HG03342 (cell line): ENCODE data around the gene RIC8A.

Experiments
- ATAC-seq: cut with Tn5 transposase; IDR thresholded peaks from one replicate; pipeline ENCODE4 v1.9.1; 2021; ENCODE audit warnings: mild to moderate bottlenecking, moderate library complexity; ENCODE audit not compliant: unreplicated experiment

The RIC8A gene

DNA sequence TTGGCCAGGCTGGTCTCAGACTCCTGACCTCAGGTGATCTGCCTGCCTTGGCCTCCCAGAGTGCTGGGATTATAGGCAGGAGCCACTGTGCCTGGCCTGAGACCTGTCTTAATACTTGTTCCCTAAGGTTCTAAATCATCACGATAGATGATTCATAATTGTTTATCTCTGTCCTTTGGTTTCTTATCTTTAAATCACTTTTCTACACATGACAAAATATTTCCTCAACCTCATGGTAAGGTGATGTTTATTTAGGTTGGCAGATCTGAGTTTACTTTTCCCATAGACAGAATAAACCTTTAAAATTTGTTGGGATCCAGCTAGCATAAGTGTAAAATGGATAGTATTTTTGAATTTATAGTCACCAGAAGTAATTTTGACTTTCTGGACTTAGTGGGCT is 32.8 kb downstream of the RIC8A start:
- no peak for ATAC-seq

- ATAC-seq = no peak
Observed at GRCh38 chr11:241634-242033, 34.1 kb downstream of the RIC8A start.

DNA sequence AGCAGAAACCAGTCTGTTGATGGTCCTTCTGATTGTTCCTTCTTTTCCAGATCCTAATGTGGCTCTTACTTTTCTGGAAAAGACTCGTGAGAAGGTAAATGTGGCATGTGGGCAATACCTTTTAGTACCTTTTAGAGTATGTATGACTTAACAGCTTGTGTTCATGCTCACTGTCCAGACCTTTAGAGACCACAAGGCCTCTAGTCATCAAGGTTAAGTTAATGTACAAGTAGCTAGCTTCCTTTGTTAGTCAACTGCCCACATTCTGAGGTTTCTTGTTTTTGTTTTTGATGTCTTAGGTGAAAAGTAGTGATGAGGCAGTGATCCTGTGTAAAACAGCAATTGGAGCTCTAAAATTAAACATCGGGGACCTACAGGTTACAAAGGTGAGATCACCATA is 36.9 kb downstream of the RIC8A start:
- ATAC-seq = no peak

DNA sequence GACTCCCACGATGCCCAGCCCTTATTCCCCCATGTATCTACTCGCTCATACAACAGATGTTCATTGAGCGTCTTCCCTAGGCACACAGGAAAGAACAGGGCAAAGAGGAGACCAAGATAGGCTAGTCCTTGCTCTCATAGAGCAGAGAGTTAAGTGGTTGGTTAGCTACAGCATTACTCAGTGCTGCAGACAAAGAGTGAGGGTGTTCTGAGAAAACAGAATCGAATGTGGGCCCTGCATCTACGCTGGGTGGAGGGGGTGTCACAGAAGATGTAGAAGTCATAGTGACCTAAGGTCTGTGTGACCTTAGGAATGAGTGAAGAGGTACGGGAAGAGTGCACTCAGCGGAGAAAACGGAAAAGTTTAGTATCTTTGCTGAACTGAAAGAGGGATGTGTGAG is 41.6 kb downstream of the RIC8A start:
- ATAC-seq = no peak

DNA sequence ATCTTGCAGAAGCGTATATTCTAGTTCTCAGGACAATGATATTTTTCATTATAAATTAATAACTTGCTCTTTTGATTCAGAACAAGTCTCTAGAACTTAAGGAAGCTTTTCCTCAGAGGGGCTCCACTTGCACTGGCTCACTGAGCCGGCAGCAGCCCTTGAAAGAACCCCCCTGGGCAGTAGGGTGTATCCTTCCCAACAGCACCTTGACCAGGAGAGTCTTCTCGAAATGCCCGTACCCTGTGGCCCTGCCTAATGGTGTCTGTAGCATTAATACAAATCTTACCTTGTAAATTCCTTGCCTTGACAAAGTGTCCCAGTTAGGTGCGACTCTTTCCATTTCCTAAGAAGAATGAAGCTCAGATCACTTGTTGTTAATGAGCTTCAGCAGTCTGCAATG is 42.8 kb downstream of the RIC8A start:
- no peak for ATAC-seq

DNA sequence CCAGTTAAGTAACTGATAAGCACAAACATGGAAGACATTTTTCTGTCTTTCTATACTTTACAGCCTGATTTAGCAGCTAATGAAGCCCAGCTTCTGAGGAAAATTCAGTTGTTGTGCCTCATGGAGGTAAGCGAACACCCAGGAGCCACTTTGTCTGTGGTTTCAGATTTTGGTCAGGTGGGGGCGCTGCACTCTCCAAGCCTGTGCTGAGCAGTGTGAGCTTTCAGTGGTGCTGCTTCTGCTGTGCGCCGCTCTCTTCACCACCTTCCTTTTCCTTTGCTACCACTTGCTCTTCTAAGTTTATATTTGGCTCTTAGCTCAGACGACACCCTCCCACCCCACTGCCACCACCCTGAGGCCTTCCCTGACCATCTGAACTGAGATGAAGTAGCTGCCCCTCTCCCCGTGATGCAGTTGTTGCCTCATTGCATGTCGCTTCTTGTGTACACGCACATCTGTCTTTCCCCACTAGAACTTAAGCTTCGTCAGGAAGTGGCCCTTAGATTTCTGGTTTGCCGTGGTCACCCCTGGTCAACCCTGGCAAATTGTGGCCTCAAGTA is 43.3 kb downstream of the RIC8A start:
- no peak for ATAC-seq

- no peak for ATAC-seq
Observed at GRCh38 chr11:251550-251949, 44.0 kb downstream of the RIC8A start.

GRCh38 chr11:252666-253065 is 45.2 kb downstream of the RIC8A start:
- ATAC-seq = no peak

GRCh38 chr11:253160-253885 is 45.8 kb downstream of the RIC8A start:
- ATAC-seq = no peak

DNA sequence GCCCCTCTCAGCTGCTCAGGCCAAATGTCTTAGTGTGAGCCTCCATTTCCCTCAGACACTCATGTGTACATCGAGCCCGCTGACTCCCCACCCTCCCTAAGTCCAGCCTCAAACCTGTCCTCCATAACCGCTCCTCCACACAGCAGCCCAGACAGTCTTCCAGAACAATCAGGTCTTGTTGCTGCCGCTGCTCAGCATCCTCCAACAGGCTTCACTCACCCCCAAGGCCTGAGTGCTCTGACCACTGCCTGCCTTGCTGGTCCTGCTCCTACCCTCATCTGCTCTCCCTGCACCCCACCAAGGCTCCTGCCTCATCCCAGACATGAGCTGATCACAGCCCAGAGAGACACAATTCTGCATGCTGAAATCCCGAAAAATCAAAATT is 46.4 kb downstream of the RIC8A start:
- no peak for ATAC-seq

DNA sequence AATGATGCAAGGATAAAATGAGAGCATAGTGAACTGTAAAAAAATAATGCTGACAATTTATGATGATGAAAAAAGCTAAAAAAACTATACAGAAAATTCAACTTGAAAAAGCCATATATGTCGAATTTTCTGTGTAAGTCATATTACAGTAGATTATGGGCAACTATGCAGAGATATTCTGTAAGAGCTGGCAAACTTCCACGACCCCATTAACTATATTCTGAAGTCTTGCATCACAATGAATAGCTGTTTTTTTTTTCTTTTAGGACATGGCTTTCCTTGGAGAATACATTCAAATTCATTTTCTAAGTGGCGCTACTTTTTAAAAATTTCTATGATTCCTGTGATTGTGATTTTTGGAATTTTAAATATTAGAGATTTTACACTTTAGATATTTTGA is 47.7 kb downstream of the RIC8A start:
- ATAC-seq = no peak

GRCh38 chr11:255816-256215 is 48.3 kb downstream of the RIC8A start:
- ATAC-seq = no peak

DNA sequence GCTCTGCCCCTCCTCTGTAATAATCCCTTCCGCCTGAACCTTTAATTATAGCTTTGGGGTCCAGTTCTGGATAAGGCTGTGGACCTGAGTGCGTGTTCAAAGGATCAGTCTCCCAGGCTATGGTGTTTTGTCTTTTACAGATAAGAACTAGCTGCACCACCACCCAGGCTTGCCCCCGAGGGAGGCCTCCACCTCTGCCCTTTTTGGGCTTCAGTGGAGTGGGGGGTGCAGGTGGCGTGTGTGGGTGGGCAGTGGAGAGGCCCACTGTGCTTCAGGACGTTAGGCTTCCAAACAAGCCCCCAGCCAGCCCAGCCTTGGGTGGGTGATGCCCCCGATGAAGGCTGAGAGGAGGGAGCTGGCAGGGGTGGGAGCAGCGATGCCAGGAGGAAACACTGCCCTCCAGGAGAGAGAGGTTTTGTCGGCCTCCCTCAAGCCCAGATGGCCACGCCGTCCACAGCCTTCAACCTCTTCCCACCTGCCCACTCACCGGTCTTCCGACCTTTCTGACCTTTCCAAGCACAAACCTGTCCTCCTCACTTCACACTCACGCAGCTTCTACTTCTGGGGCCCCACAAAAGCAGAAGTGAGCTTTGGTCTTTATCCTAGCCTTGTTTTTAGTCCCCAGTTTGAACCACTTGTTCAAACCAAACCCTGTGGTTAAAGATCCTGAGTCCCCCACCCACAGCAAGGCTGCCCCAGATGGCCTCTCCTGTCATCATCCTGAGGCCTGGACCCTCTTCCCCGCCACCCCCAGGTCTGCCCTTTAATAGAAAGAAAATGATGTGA is 49.6 kb downstream of the RIC8A start:
- ATAC-seq = no peak

GRCh38 chr11:257766-258493 is 50.4 kb downstream of the RIC8A start:
- no peak for ATAC-seq

DNA sequence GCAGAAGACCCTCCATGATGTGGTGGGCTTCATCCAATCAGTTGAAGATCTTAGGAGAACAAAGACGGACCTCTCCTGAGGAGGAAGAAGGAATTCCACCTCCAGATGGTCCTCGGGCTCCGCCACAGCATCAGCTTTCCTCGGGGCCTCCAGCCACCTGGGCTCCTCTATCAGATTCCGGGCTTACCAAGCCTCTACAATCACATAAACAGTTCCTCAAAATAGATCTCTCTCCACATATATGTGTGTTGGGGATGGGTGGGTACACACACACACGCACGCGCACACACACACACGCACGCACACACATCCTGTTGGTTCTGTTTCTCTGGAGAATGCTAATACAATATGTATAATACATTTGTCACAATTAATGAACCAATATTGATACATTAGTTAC is 51.9 kb downstream of the RIC8A start:
- no peak for ATAC-seq

GRCh38 chr11:261624-262023 is 54.1 kb downstream of the RIC8A start:
- no peak for ATAC-seq
